ENCODE results near the gene PHF13. TPM values are rescaled to one million over a fixed set of nuclear protein-coding genes. Genes with fewer than 3 reads are reported as not detected.

PHF13 gene
- total and polyA plus RNA-seq, 4 donors, result 1.4 to 8.7 (median 3.8) TPM

GRCh38 chr1:6572653-6573383 is 40.7 kb upstream of the PHF13 start (continued):
- no peak for TF ChIP-seq CTCF (IDR thresholded peaks at IDR 0.05; ENCODE audit: low read depth, low read length, missing input control)
- TF ChIP-seq FOXA2 (IDR thresholded peaks at IDR 0.05), result no peak

- Histone ChIP-seq H3K4me1 (ENCODE audit: control insufficient read depth in 4 of 4, insufficient read depth in 4 of 4, low read length in 3 of 4) (peaks cover 4 to 12% (median 7%) of the 10 kb centered on the region in 4 donors), H3K27ac (ENCODE audit: low read depth in 1 of 2, low read length in 2 of 2) (no peak overlapping the region), H3K9ac (ENCODE audit: low read depth in 1 of 2, low read length in 2 of 2) (no peak overlapping the region), H3K36me3 (ENCODE audit: control insufficient read depth in 4 of 4, insufficient read depth in 3 of 4, low read depth in 1 of 4, low read length in 3 of 4) (no peaks in the 10 kb centered on the region), H3K27me3 (ENCODE audit: control insufficient read depth in 4 of 4, insufficient read depth in 4 of 4, low read length in 3 of 4) (no peaks in the 10 kb centered on the region), H3K4me3 (ENCODE audit: low read depth in 1 of 3, low read length in 3 of 3) (no peak overlapping the region), H3K9me3 (ENCODE audit: control insufficient read depth in 4 of 4, low read length in 3 of 4) (no peaks in the 10 kb centered on the region)
- WGBS, result 89% methylated on average over 8 of the region's 8 CpGs
- no peak for TF ChIP-seq JUND (IDR thresholded peaks at IDR 0.05)
- TF ChIP-seq NR2F2 (IDR thresholded peaks at IDR 0.05), result no peak
- no peak for TF ChIP-seq SP1 (IDR thresholded peaks at IDR 0.05)
- no peak for TF ChIP-seq EGR1 (IDR thresholded peaks at IDR 0.05; ENCODE audit: low read depth in 2 of 2)
- TF ChIP-seq RAD21 (IDR thresholded peaks at IDR 0.05), result no peak
- no peak for TF ChIP-seq CTCF (IDR thresholded peaks at IDR 0.05; ENCODE audit: low read depth, low read length, missing input control)
- TF ChIP-seq GABPA (IDR thresholded peaks at IDR 0.05 in 1 of 2, conservative IDR thresholded peaks at IDR 0.05 in 1 of 2), result no peak
- no peak for TF ChIP-seq FOXA2 (IDR thresholded peaks at IDR 0.05)
- TF ChIP-seq TAF1 (conservative IDR thresholded peaks at IDR 0.05), result no peak
- no peak for TF ChIP-seq YY1 (IDR thresholded peaks at IDR 0.05)
- no peak for TF ChIP-seq ATF3 (IDR thresholded peaks at IDR 0.05)
- TF ChIP-seq FOXA1 (IDR thresholded peaks at IDR 0.05), result no peak
- no peak for DNase-seq (ENCODE audit: low spot score)
Measured at GRCh38 chr1:6574025-6574620, 39.4 kb upstream of the PHF13 start.

GRCh38 chr1:6574818-6575217 is 38.7 kb upstream of the PHF13 start:
- H3K9me3 ChIP-seq (ENCODE audit: control insufficient read depth in 4 of 4, low read length in 3 of 4), result no peaks in the 10 kb centered on the region
- H3K27me3 ChIP-seq (ENCODE audit: control insufficient read depth in 4 of 4, insufficient read depth in 4 of 4, low read length in 3 of 4), result no peaks in the 10 kb centered on the region
- H3K9ac ChIP-seq (ENCODE audit: low read depth in 1 of 2, low read length in 2 of 2), result no peak overlapping the region
- 90% methylated on average over 14 of the region's 14 CpGs for WGBS
- H3K27ac ChIP-seq (ENCODE audit: low read depth in 1 of 2, low read length in 2 of 2), result no peak overlapping the region
- H3K4me1 ChIP-seq (ENCODE audit: control insufficient read depth in 4 of 4, insufficient read depth in 4 of 4, low read length in 3 of 4), result peaks cover 6 to 17% (median 11%) of the 10 kb centered on the region in 4 donors
- no peaks in the 10 kb centered on the region for H3K36me3 ChIP-seq (ENCODE audit: control insufficient read depth in 4 of 4, insufficient read depth in 3 of 4, low read depth in 1 of 4, low read length in 3 of 4)
- TF ChIP-seq RAD21 (IDR thresholded peaks at IDR 0.05) (no peak), REST (IDR thresholded peaks at IDR 0.05) (no peak)
- no peak for DNase-seq (ENCODE audit: low spot score)
- no peak overlapping the region for H3K4me3 ChIP-seq (ENCODE audit: low read depth in 1 of 3, low read length in 3 of 3)

Measured in liver (tissue), 9 donors.